A673 (cell line): Measurements from ENCODE around the gene ZNF446.

ENCODE experiments used
- CTCF ChIP-seq: fragments of 300-800, 200-600 bp; sonication (generic); conservative IDR thresholded peaks from 2 replicates; pipeline ENCODE4 v1.5.1; 2017; ENCODE audit warnings: low read depth, mild to moderate bottlenecking, antibody characterized with exemption, low read length, moderate library complexity, mixed read lengths
- EZH2 ChIP-seq: fragments of 200-600 bp; sonication (generic); IDR thresholded peaks from 2 replicates; pipeline ENCODE4 v1.6.1; 2017; ENCODE audit warnings: borderline replicate concordance, low read depth, mild to moderate bottlenecking, mixed read lengths, antibody characterized with exemption, low read length; ENCODE audit not compliant: poor library complexity, severe bottlenecking

GRCh38 chr19:58474997-58475713 lies 997 bp upstream of the ZNF446 start:
- TF ChIP-seq CTCF (no peak), EZH2 (no peak)
